CD4-positive, alpha-beta T cell treated with Interleukin-4 for 4 hours (primary cell): ENCODE measurements around the gene LEP.

Experiments used
- DNase-seq: peaks from one replicate; pipeline ENCODE4 v3.0.0-alpha.2; 2020

The LEP gene

DNA sequence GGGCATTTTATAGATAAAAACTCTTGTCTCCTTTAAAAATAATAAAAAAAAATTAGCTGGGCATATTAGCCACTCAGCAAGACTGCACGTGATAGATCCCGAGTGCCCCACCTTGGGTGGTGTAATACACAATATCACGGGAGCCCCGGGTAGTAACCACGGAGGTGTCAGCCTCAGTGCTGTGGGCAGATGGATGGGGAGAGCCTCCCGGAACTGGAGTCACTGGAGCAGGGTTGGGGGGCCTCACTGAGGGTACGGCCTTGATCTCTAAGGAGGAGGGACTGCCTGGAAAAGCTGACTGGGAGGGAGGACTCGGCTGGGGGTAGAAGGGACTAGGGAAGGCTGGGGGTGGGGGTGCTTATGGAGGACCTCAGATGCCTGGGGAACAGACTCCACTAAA, 12.6 kb downstream of the LEP start:
- DNase-seq: no peak

DNA sequence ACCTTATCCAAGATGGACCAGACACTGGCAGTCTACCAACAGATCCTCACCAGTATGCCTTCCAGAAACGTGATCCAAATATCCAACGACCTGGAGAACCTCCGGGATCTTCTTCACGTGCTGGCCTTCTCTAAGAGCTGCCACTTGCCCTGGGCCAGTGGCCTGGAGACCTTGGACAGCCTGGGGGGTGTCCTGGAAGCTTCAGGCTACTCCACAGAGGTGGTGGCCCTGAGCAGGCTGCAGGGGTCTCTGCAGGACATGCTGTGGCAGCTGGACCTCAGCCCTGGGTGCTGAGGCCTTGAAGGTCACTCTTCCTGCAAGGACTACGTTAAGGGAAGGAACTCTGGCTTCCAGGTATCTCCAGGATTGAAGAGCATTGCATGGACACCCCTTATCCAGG, 13.4 kb downstream of the LEP start:
- no peak for DNase-seq

DNA sequence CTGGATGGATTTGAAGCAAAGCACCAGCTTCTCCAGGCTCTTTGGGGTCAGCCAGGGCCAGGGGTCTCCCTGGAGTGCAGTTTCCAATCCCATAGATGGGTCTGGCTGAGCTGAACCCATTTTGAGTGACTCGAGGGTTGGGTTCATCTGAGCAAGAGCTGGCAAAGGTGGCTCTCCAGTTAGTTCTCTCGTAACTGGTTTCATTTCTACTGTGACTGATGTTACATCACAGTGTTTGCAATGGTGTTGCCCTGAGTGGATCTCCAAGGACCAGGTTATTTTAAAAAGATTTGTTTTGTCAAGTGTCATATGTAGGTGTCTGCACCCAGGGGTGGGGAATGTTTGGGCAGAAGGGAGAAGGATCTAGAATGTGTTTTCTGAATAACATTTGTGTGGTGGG, 14.2 kb downstream of the LEP start:
- DNase-seq: no peak

DNA sequence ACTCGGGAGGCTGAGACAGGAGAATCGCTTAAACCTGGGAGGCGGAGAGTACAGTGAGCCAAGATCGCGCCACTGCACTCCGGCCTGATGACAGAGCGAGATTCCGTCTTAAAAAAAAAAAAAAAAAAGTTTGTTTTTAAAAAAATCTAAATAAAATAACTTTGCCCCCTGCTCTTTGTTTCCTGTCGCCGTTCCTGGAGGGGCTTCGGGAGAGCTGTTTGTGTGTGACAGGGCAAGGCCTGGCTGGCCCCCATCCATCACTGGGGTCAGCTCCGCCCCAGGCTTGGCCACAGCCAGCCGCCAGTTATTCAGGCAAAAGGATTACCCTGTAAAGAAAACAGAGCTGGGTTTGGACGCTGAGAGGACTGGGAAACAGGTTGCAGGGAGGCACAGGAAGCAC, 16.4 kb downstream of the LEP start:
- DNase-seq: no peak

DNA sequence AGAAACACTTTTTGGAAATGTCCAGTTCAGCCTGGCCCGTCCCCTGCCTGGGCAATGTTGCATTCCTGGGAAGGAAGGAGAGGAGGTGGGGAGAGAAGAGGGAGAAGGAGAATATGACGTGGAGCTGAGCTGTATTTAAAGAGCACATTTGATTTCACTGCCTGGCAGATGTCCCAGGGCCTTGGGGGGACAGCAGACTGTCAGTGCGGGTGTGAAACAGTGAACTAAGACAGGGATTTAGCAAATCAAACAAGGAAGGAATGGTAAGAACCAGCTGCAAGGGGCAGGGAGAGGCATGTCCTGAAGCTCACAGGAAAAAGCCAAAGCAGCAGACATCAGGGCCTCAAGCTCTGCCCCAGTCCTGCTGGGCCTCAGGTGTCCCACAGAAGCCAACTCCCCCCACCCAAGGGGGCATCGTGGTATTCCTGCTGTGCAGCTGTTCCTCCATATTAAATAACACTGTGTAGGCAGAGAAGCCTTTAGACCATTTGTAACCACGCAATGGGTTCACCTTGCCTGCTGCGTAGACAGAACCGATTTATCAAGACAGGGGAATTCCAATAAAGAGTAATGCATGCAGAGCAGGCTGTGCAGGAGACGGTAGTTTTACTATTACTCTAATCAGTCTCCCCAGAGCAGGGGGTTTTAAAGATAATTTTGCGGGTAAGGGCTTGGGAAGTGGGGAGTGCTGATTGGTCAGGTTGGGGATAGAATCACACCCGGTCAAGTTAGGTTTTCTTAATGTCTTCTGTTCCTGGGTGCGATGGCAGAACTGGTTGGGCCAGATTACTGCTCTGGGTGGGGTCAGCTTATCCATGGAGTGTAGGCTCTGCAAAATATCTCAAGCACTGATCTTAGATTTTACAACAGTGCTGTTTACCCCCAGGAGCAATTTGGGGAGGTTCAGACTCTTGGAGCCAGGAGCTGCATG, 18.3 kb downstream of the LEP start:
- no peak for DNase-seq

DNA sequence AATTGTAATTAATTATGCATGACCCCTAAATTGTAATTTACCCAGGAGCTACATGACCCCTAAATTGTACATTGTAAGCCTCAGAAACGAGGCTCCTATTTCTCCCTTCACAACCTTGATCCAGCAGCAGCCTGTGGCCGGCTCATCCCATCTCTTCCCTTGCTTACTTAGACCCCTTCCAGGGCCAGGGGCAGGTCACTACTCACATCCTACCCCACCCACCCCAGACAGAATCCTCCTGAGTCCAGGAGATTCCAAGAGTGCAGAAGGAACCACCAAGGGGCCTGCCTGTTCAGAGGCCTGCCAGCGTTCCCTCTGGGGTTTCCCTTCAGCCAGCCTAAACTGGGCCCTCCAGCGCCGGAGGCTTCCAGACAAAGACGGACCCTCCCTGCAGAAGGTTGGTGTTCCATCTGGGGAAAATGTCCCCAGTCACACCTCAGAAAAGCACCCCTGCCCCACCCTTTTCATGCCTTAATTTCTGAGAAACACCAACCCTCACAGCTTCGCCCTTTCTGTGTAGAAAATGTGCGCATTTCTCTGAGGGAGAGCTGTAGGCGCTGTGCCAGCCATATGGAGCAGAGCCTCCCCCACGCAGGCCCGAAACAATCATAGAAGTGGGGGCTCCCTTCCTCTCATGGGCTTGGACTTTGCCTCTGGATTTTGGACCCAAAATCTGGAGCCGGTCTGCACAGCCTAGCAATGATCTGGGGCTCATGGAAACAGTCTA, 19.2 kb downstream of the LEP start:
- no peak for DNase-seq

DNA sequence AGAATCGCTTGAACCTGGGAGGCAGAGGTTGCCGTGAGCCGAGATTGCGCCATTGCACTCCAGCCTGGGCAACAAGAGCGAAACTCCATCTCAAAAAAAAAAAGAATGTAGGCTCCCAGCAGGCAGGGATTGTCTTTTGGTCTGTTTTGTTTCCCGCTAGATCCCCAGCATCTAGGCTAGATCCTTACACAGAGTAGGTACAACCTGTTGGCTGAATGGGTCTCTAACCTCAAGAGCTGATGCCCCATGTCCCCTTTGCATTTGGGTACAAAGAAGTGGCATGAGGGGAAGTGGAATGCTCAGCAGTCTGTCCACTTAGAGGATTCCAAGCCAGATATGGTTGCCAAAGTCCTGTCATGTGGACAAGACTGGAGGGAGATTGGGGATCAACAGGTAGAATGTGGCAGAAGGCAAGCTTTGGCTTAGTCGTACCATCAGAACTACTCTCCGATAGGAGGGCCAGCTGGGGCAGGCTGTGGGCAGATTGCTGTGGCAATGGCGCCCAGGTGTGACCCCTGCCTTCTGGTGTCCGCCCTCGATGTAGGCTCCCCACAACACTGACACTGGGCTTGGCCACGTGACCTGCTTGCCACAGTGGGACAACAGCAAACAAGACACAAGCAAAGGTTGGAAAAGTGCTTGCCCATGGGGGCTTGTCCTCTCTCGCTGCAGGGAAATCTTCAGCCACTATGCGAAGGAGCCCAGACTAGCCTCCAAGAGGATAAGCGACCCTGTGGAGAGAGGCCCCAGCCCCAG, 21.4 kb downstream of the LEP start:
- DNase-seq: no peak

DNA sequence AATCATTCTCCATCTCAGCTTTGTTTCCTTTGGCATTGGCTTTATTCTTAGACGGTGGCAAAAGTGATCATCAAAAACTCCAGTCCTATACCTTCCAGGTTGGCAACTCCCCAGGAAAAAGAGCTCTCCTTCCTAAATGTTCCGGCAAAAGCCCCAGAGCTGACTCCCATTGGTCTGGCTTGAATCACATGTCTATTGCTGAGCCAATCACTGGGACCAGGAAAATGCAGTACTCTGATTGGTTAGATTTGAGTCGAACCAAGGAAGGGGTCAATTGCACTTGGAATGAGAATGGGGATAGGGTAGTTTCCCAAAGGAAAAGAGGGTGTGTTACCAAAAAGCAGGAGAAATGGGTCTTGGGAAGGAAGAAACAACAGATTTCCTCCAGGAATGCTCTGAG, 22.3 kb downstream of the LEP start:
- DNase-seq: no peak

DNA sequence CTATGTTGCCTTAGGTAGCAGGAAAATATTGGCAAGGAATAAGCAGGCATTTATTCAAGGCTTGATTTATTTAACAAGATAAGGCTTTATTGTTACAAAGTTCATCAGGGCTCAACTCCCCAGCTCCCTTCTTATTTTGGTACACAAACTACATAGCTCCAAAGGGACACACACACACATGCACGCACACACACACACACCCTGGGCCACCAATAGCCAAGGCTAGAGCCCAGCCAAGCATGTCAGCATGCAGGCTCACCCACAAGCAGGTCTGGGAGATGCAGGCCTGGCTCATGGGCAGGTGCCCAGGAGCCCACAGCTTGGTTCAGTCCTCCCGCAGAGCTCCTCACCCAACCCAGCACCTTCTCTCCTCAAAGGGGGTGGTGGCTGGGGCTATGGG, 23.4 kb downstream of the LEP start:
- no peak for DNase-seq

DNA sequence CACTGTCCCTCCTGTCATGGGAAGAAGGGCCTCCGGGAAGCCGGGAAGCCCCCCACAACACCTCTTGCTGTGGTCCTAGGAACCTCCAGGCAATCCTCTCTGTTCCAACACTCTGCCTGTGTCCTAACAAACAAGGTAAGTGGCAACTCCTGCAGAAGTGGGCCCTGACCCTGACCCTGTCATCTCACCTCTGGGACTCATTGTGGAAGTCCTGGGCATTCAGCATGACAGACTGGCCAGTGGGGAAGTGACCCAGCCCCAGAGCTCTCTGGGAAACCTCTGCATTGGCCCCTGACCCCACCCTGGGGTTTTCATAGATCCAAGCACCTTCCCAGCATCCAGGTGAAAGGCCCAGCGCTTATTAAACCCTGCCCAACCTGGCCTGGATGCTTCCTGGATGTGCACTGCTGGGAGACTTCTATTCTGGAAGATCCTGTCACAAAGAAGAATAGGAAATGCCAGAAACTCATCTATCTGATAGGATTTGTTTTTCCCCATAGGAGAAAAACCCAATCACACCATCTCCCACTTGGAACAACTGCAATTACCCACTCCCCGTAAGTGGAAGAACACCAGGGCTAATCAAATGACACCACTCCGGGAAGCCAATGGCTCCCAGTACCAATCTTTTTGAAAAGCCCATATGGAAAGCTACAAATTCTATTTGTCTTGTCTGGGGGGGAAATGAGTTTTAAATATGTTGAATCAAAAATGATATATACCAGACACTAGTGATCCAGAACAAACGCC, 24.3 kb downstream of the LEP start:
- no peak for DNase-seq

DNA sequence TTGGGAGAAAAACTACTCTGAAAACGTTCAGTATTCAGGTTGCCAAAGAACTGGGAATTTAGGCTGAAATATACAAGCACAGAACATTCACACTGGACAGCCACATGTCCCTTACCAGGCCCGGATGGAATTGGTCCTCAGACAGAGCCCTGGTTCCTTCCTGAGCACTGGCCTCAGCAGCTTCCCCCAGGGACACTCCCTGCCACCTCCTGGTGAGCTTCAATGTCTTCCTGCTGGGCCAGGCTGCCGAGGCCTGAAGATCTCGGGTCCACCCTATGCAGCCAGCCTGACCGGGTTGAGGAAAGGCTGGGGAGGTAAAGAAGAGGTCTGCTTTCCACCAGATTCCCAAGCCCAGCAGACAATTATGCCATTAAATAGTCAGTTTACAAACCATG, 24.8 kb downstream of the LEP start:
- no peak for DNase-seq

DNA sequence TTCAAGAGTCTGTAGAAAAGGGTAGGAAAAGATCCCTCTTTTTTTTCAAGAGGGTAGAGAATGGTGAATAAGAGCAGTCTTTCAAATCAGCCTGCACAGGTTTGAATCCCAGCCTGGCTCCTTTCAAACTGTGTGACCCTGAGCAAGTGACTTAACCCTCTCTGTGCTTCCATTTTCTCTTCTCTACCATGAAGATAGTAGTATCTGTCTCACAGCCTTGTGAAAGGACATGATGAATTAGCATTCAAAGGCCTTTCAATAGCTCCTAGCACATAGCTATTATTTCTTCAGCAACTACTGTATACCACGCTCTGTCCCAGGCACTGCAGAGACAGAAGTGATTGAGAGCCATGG, 25.4 kb downstream of the LEP start:
- no peak for DNase-seq

DNA sequence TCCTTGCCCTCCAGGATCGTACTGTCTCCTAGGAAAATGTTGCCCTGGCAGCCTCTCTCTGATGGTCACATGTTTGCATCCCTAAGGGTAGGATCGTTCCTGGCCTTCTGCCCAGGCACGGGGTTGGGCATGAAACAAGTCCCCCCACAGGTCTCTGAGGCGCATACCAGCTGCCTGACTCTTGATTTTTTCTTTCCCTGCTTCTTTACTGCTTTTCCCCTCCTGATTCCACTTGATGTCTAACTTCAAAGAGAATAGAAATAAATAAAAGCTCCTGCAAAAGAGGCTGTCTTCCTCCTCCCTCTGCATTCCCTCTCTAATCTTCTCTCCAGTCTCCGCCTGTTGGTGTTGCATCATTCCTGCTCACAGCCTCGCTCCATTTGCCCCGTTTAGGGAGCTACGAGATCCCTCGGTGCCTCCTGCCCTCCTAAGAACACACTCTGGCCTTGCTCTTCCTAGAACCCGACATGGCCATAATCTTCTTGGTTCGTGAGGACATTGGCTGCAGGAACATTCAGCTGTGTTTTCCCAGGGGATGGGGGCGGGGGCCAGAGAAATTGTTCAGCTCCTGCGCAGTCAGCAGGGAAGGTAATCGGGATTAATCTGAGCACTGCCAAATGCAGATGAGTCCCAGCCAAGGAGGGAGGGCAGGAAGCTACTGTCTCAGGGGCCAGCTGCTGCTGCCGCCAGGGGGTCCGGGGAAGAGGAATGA, 26.0 kb downstream of the LEP start:
- no peak for DNase-seq

DNA sequence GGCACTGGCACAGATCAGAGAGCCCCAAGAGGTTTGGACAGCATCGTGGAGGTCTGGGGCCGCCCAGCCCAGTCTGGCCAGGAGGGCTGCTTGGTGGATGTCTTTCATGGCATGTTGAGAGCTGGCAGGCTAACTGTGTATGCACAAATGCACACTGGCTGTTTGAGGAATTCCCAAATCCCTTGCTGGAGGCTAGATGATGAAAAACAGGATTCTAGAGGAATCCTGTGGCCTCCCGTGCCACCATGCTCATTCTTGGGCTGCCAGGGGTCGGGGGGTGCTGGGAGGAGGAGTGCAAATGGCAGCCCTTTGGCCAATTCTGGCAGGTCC, 26.5 kb downstream of the LEP start:
- DNase-seq: no peak

DNA sequence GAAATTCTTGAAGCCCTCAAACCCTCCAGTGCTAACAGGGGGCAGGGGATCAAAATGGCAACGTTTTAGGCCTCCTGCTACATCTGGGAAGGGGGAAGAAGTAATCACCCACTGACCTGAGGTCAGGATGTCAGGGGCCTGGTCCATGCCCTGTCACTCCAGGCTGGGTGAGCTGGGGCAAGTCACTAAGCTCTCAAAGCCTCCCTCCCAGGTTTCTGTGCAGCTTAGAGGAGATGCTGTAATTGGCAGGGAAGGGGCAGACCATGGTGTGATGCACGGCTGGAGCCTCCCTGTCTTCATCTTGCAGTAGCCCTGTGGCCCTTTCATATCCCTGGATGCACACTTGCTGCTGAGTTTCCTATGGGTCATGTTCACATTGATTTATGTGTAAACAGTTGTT, 27.2 kb downstream of the LEP start:
- DNase-seq: no peak

DNA sequence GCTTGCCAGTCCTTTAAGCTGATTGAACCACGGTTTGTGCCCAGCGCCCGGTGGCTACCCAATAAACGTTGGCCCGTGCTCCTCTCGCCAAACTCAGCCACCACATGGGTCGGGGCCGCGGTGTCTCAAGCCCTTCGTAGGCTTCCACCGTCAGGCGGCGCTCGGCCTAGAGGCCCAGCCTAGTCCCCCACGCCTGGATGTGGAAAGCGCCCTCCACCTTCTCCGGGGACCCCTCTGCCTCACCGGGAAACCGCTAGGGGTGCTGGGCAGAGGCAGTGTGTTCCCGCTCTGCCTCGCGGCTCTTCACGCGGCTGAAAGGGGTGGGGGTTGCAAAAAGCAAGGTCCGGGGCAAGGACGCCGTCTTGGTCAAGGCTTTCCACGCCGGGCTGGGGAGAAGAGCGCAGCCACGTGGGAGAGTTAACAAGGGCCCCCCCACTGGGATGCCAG, 29.8 kb downstream of the LEP start:
- no peak for DNase-seq

DNA sequence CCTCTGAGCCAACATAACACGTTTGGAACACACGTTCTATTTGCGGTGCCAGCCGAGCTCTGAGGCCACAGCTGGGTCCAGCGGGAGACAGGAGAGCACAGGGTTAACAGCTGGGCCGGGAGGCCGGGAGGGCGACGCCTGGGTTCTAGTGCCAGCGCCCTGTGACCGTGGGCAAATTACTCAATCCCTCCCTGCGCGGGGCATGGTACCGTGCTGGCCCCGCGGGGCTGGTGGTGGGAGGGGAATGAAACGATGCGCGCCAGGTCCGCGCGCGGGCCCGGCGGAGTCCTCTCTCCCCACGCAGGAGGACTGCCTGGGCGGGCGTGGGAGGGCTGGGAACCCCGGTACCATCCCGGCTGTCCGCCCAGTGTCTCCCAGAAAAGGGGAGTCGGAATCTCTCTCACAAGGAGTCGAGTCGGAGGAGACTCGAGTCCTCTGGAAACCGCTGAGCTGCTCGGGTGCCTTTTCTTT, 30.4 kb downstream of the LEP start:
- no peak for DNase-seq

DNA sequence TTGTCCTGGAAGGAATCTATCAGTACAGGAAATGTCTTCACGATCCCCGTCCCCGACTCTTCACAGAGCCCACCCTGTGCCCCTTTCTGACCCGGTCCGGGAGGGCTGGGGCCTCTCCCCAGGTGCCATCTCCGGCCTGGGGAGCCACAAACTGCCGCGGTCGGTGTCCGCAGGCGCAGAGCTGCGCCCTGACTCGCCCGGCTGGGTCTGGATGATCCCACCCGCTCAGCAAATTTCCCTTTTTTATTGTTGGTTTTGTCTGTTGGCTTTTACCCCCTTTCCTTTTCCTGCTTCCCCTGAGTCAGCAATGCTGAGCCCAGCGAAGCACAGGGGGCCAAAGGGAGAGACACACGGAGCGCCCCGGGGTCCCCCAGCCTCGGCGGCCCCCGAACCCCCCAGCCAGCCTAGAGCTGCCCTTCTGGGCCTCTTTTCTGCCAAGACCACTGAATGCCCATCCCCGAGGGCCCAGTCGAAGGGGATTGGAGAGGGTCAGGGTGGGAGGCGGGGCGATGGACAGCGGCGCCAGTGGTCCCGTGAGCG, 30.9 kb downstream of the LEP start:
- DNase-seq: no peak

DNA sequence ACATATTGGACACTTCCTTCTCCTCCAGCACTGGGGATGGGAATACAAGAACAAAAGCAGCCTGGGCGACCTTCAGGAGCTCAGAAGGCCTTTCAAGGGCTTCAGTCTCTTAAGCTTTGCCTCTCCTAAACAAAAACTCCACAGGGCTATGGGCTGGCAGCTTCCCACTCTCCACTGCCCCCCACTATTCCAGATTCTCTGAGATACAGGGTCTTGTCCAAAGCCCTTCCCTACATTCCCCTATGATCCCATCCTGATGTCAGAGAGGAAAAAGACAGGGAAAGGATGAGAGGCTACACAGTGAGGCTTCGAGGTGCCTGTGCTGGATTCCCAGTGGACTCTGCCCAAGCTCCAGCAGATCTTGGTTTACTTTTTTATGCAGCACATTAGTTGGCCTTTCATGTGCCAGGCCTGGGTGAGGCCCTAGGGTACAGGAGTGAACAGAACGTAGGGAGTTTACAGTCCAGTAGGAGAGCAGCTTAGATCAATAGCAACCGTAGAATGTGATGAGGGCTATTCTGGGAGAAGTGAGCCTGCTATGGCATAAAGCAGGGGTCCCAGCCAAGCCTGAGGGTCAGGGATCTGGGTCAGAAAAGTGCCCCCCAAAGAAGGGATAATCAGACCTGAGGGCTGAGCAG, 33.3 kb downstream of the LEP start:
- no peak for DNase-seq

DNA sequence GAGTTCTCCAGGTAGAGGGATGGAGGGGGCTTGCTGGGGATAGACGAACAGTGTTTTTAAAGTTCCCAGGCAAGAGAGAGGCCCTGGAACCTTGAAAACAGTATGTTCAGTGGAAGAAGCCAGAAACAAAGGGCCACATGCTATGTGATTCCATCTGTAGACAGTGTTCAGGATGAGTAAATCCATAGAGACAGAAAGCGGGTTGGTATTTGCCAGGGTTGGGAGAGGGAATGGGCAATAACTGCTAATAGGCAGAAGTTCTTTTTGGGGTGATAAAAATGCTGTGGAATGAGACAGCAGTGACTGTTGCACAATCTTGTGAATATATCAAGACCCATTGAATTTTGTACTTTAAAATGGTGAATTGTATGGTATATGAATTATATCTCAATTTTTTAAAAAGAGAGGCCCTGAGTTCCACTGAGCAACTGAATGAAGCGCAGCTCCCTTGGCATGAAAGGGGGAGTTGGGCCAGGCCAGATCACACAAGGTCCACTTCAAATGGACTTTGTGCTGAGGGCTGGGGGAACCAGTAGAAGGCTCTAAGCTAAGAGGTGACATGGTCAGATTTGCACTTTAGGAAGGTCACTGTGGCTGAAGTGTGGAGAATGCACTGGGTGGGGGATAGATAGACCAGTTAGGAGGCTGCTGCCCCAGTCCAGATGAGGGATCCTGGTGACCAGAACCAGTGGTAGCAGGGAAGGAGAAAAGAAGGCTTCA, 34.0 kb downstream of the LEP start:
- DNase-seq: no peak

DNA sequence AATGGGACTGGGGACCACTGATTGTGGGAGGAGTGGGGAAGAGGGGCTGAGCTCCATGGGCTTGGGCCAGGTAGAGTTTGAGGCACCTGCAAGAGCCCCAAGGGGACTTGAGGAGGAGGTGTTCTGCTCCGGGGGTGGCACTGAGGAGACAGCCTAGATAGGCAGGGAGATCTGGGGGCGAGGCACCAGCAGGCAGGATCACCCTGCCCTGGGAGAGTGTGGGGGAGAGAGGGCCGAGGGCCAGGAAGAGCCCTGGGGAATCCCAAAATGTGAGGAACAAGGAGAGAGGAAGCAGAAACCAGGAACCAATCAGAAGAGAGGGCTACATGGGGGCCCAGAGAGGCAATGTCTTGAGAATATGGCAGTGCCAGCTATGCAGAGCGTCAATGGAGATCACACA, 34.6 kb downstream of the LEP start:
- no peak for DNase-seq
